ENCODE measurements around the gene GPR137B. TPM values are rescaled to one million over a fixed set of nuclear protein-coding genes. Genes with fewer than 3 reads are reported as not detected.

GPR137B gene
- total RNA-seq, 1 donor from 2014 or later: 11.8 TPM

- Mint-ChIP-seq H3K4me3 (no peak overlapping the region), H3K36me3 (ENCODE audit: low read depth) (no peaks in the 10 kb centered on the region), H3K4me1 (peaks cover 8% of the 10 kb centered on the region), H3K27ac (ENCODE audit: unreplicated experiment) (no peak overlapping the region), H3K27me3 (ENCODE audit: low read depth) (no peaks in the 10 kb centered on the region), H3K9me3 (no peaks in the 10 kb centered on the region)
- peak; percentile 65 for DNase-seq (ENCODE audit: low read depth, low spot score)
- TF ChIP-seq CTCF (conservative IDR thresholded peaks at IDR 0.05): peak; percentile 96
These were observed 38.6 kb upstream of the GPR137B start for GRCh38 chr1:236103646-236104218.

- DNase-seq (ENCODE audit: low read depth, low spot score): no peak
- H3K27me3 Mint-ChIP-seq (ENCODE audit: low read depth): no peaks in the 10 kb centered on the region
- H3K27ac Mint-ChIP-seq (ENCODE audit: unreplicated experiment): no peak overlapping the region
- no peak for TF ChIP-seq CTCF (conservative IDR thresholded peaks at IDR 0.05)
- no peak overlapping the region for H3K4me3 Mint-ChIP-seq
- H3K4me1 Mint-ChIP-seq: peaks cover 9% of the 10 kb centered on the region
- no peaks in the 10 kb centered on the region for H3K36me3 Mint-ChIP-seq (ENCODE audit: low read depth)
- H3K9me3 Mint-ChIP-seq: no peaks in the 10 kb centered on the region
These were observed 35.0 kb upstream of the GPR137B start for GRCh38 chr1:236107121-236107907.

GRCh38 chr1:236108027-236108648 is 34.2 kb upstream of the GPR137B start:
- Mint-ChIP-seq H3K9me3 (no peaks in the 10 kb centered on the region), H3K36me3 (ENCODE audit: low read depth) (no peaks in the 10 kb centered on the region), H3K4me3 (no peak overlapping the region), H3K27me3 (ENCODE audit: low read depth) (no peaks in the 10 kb centered on the region), H3K4me1 (peaks cover 9% of the 10 kb centered on the region), H3K27ac (ENCODE audit: unreplicated experiment) (no peak overlapping the region)
- no peak for DNase-seq (ENCODE audit: low read depth, low spot score)
- TF ChIP-seq CTCF (conservative IDR thresholded peaks at IDR 0.05): no peak

- Mint-ChIP-seq H3K27ac (ENCODE audit: unreplicated experiment) (no peak overlapping the region), H3K36me3 (ENCODE audit: low read depth) (no peaks in the 10 kb centered on the region), H3K27me3 (ENCODE audit: low read depth) (no peaks in the 10 kb centered on the region), H3K4me3 (no peak overlapping the region), H3K9me3 (no peaks in the 10 kb centered on the region), H3K4me1 (peaks cover 5% of the 10 kb centered on the region)
- TF ChIP-seq CTCF (conservative IDR thresholded peaks at IDR 0.05): no peak
- no peak for DNase-seq (ENCODE audit: low read depth, low spot score)
These were observed 32.2 kb upstream of the GPR137B start for GRCh38 chr1:236110137-236110536.

- no peak for TF ChIP-seq CTCF (conservative IDR thresholded peaks at IDR 0.05)
- Mint-ChIP-seq H3K36me3 (ENCODE audit: low read depth) (no peaks in the 10 kb centered on the region), H3K27ac (ENCODE audit: unreplicated experiment) (no peak overlapping the region), H3K4me3 (no peak overlapping the region), H3K4me1 (peaks cover 5% of the 10 kb centered on the region), H3K9me3 (no peaks in the 10 kb centered on the region), H3K27me3 (ENCODE audit: low read depth) (no peaks in the 10 kb centered on the region)
- no peak for DNase-seq (ENCODE audit: low read depth, low spot score)
These were observed 30.6 kb upstream of the GPR137B start for GRCh38 chr1:236111527-236112331.
